ENCODE results near the gene APH1A.

- TF ChIP-seq POLR2A (IDR thresholded peaks at IDR 0.05; ENCODE audit: low read depth, low read length): no peak
- no peak for TF ChIP-seq POLR2AphosphoS5 (IDR thresholded peaks at IDR 0.05; ENCODE audit: low read depth, low read length)
- TF ChIP-seq TAF1 (IDR thresholded peaks at IDR 0.05; ENCODE audit: borderline replicate concordance, low read depth, low read length): no peak
Observed at GRCh38 chr1:150257624-150258585, 10.9 kb downstream of the APH1A start, which contains the start of gene CA14.
